Prostate gland (tissue), 2 donors: ENCODE measurements around the gene COMT. TPM values are rescaled to one million over a fixed set of nuclear protein-coding genes. Genes with fewer than 3 reads are reported as not detected.
A peak's percentile ranks its signal among the peaks of the same experiment; 100 is the strongest.

Source experiments
- DNase-seq: peaks from one replicate; pipeline ENCODE4 v3.0.0-alpha.2; 2019; ENCODE audit warnings: low spot score
- H3K27ac ChIP-seq, 2 donors: fragments of 200-600 bp; sonication (generic); 2 replicates each; pipeline ENCODE4 v1.5.1; 2017 to 2019
- H3K27me3 ChIP-seq: fragments of 200-600 bp; sonication (generic); replicated peaks from 2 replicates; pipeline ENCODE4 v1.5.1; 2019; ENCODE audit not compliant: insufficient read depth
- H3K36me3 ChIP-seq, 2 donors: fragments of 200-600 bp; sonication (generic); 1 replicate in 1 of 2; 2 replicates in 1 of 2; pipeline versions ENCODE4 v1.5.1 to v1.8.1; 2017 to 2019
- H3K4me1 ChIP-seq: fragments of 200-600 bp; sonication (generic); replicated peaks from 2 replicates; pipeline ENCODE4 v1.5.1; 2019
- H3K4me3 ChIP-seq, 2 donors: fragments of 200-600 bp; sonication (generic); 2 replicates each; pipeline ENCODE4 v1.5.1; 2017 to 2019
- H3K9me3 ChIP-seq: fragments of 200-600 bp; sonication (generic); 2 replicates; pipeline ENCODE4 v1.5.1; 2017
- CTCF ChIP-seq, 4 experiments: fragments of 200-600 bp in 2 of 4; fragments of 450-650 bp in 2 of 4; sonication (generic) in 2 of 4; IDR thresholded peaks; 1 replicate in 3 of 4; 2 replicates in 1 of 4; pipeline ENCODE4 v1.5.1; 2016 to 2019; ENCODE audit warnings: antibody characterized with exemption in 4 of 4, mild to moderate bottlenecking in 2 of 4, moderate library complexity in 2 of 4
- POLR2A ChIP-seq: fragments of 450-650 bp; IDR thresholded peaks from one replicate; pipeline ENCODE4 v1.6.1; 2016; ENCODE audit warnings: antibody characterized with exemption, mild to moderate bottlenecking
- POLR2AphosphoS5 ChIP-seq: sonication (generic); formaldehyde crosslinking; IDR thresholded peaks from one replicate; pipeline ENCODE4 v1.6.1; 2017; ENCODE audit warnings: antibody characterized with exemption
- WGBS: methylation state at CpG from one replicate; pipeline ENCODE4 v1.1.5; 2018; 5-methylcytosine and 5-hydroxymethylcytosine counted together
- intact Hi-C: fragments of 100-400 bp; cut with DNase I; formaldehyde crosslinking; loops from one replicate; pipeline ENCODE4 v1.14.2; 2022
- total RNA-seq, 2 donors: library from RNA; depleted of rRNA; stranded (reverse); fragments of >200 nt; gene quantifications; one replicate each; pipeline ENCODE4 v1.1.0, GENCODE V29; 2016

COMT gene
- total RNA-seq, 2 donors from 2014 or later = 456 to 513 TPM

GRCh38 chr22:19984201-19984753, 42.7 kb downstream of the COMT start:
- Histone ChIP-seq H3K9me3 (no peaks in the 10 kb centered on the region), H3K27me3 (no peaks in the 10 kb centered on the region), H3K27ac (no peak overlapping the region), H3K36me3 (peaks cover 5 to 7% of the 10 kb centered on the region in 2 donors), H3K4me1 (peaks cover 4% of the 10 kb centered on the region), H3K4me3 (no peak overlapping the region)
- intact Hi-C loops = no loop called here
- TF ChIP-seq CTCF (IDR thresholded peaks at IDR 0.05) (no peak), POLR2A (no peak), POLR2AphosphoS5 (no peak)
- WGBS = 64% methylated on average over 19 of the region's 19 CpGs
- no peak for DNase-seq

GRCh38 chr22:19984851-19985811, 43.6 kb downstream of the COMT start:
- H3K36me3 ChIP-seq = peaks cover 3 to 5% of the 10 kb centered on the region in 2 donors
- H3K27me3 ChIP-seq = no peaks in the 10 kb centered on the region
- DNase-seq = no peak
- TF ChIP-seq CTCF (IDR thresholded peaks at IDR 0.05) (no peak), POLR2AphosphoS5 (no peak), POLR2A (no peak)
- H3K4me1 ChIP-seq = peaks cover 4% of the 10 kb centered on the region
- no peaks in the 10 kb centered on the region for H3K9me3 ChIP-seq
- no peak overlapping the region for H3K27ac ChIP-seq
- intact Hi-C loops = no loop called here
- WGBS = 79% methylated on average over 11 of the region's 11 CpGs
- H3K4me3 ChIP-seq = no peak overlapping the region

- DNase-seq = no peak
- H3K9me3 ChIP-seq = no peaks in the 10 kb centered on the region
Measured at GRCh38 chr22:19986011-19986409, 44.4 kb downstream of the COMT start.

GRCh38 chr22:19986410-19987341, 45.1 kb downstream of the COMT start:
- peak overlapping the region; percentile 79 to 80 for H3K27ac ChIP-seq
- H3K4me1 ChIP-seq = peaks cover 4% of the 10 kb centered on the region
- H3K36me3 ChIP-seq = no peaks in the 10 kb centered on the region
- TF ChIP-seq POLR2AphosphoS5 (peak; percentile 24), CTCF (IDR thresholded peaks at IDR 0.05) (peak in 1 of 4 experiments; percentile 7), POLR2A (peak; percentile 87)
- WGBS = under 1% methylated on average over 47 of the region's 76 CpGs
- peak overlapping the region; percentile 53 to 72 for H3K4me3 ChIP-seq
- intact Hi-C loops = no loop called here
- no peaks in the 10 kb centered on the region for H3K9me3 ChIP-seq
- DNase-seq = peak; percentile 69
- H3K27me3 ChIP-seq = no peaks in the 10 kb centered on the region

More at GRCh38 chr22:19986011-19986409, 44.4 kb downstream of the COMT start:
- intact Hi-C loops = no loop called here
- H3K4me1 ChIP-seq = peaks cover 4% of the 10 kb centered on the region
- no peaks in the 10 kb centered on the region for H3K27me3 ChIP-seq
- peaks cover 2 to 5% of the 10 kb centered on the region in 2 donors for H3K36me3 ChIP-seq
- peak overlapping the region; percentile 53 to 72 for H3K4me3 ChIP-seq
- peak overlapping the region in 1 of 2 donors; percentile 79 for H3K27ac ChIP-seq
- TF ChIP-seq CTCF (IDR thresholded peaks at IDR 0.05) (no peak), POLR2AphosphoS5 (no peak), POLR2A (no peak)
- 44% methylated on average over 2 of the region's 2 CpGs for WGBS
